Tongue (tissue), 2 donors: ENCODE data around the gene VWF. TPM values are rescaled to one million over a fixed set of nuclear protein-coding genes. Genes with fewer than 3 reads are reported as not detected.

Source experiments
- DNase-seq: peaks from one replicate; pipeline ENCODE4 v3.0.0-alpha.2; 2015
- total RNA-seq: library from RNA; depleted of rRNA; stranded (reverse); fragments of >200 nt; gene quantifications from one replicate; pipeline ENCODE4 v1.2.3, GENCODE V29; 2014

VWF gene
- total RNA-seq, 1 donor from 2014 or later, result 101 TPM

DNA sequence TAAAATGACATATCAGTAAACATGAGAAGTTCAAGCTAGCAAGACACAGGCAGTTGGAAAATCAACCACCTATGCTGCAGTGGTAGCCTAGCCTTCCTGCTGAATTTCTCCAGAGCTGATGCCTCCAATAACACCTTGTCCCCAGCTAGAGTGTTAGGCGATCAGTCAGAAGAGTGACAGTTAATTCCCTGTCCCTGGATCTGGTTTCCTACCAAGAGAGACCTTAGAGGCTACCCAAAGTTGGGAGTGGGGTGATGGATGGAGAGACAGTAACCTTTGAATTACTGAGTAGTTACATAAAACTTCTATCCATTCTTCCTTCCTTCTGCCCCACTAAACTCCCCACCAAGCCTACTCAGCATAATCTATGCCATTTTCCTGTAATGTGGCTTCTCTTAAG, 177.5 kb downstream of the VWF start:
- DNase-seq, result no peak

DNA sequence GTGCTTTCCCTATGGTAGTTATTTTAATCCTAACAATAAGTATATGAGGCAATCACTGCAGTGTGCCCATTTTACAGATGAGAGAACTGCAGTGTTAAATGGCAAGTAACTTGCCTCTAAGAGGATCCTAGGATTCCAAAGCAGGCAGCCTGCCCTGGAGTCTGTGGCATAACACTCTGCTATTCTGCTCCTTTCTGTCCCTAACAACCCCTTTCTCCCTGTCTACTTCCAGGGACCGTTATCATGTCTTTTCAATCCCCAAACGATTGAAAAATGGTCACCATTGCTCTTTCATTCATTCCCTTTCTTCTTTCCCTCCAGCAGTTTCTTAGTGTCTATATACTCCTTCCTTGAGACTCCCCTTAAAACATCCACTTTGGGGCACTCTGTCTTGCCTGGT, 178.1 kb downstream of the VWF start:
- DNase-seq, result no peak

DNA sequence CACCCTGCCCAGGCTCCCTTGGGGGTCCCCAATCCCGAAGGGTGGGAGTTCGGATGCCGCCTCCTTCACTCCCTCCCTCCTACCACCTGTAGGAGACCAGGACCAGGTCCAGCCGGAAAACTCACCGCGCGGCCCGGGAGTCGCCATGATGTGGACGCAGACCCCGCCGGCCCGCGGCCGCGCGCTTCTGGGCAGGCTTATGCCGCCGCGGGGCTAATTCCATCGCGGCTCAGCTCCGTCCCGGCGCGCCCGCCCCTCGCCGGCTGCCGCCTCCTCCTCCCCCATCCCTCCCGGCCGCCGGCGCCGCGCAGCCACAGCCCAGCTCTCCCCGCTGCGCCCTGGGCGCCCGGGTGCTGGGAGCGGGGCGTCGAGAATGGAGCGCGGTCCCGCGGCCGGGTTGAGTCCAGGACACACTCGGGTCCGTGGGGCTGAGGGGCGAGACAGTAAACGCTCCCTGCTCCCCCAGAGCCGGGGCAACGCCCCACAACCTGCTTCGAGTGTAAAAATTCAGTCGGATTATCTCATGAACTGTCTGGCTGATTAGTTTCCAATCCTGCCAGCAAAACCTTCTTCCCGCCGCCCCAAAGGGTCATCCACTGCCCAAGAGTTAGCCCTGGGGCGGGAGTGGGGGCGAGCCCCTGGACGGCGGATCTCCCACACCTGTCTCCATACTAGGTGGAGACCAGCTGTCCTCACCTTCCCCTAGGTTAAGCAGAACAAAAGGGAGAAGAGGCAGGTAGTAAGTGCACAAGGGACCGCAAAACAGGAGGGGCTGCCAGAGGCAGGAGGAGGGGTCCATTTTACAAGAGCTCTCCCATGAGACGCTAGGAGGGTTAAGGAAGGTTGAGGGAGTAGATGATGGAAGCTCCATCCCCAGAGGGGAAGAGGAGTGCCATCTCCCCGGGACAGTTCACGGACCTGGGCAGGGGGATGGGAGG, 179.1 kb downstream of the VWF start, which contains the start of gene ANO2:
Gene ANO2, minus strand, starts transcription at position 189 of the 938 bp plus-strand sequence. Its CDS starts 42 bp downstream, at position 147.
- DNase-seq, result peak; percentile 68

DNA sequence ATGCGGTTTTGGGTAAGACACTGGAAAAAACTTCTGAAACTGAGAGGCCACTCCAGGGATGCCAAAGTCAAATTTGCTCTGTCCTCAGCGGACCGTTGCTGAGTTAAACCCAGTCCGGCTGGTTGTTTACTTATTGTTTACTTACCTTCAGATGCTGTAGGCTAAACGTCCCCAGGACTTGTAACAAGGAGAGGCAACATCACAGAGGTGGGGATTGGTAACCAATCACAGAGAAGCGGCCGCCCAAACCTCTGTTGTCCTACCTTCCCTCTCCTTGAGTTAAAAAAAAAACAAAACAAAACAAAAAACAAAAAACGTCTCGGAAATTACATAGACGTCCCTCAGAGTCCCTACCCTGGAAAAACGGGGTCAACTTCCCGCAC, 179.8 kb downstream of the VWF start:
- peak; percentile 21 for DNase-seq

DNA sequence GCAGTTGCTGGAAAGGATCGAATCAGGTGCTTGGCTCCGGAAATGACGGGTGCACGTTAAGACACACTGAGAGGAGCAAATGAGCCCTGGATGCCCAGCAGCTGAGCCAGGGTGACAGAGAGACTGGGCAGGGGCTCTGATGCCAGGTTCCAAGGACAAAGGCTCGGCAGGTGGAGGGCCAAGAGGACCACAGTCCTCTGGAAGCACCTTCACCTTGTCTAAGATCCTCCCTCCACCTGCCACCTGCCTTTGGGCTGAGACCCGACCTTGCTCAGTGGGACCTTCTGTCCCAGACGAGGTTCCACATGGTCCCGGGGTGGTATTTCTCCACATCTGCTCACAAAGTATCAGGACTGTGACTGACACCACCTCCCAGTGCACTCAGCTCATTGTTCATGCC, 180.4 kb downstream of the VWF start:
- no peak for DNase-seq

DNA sequence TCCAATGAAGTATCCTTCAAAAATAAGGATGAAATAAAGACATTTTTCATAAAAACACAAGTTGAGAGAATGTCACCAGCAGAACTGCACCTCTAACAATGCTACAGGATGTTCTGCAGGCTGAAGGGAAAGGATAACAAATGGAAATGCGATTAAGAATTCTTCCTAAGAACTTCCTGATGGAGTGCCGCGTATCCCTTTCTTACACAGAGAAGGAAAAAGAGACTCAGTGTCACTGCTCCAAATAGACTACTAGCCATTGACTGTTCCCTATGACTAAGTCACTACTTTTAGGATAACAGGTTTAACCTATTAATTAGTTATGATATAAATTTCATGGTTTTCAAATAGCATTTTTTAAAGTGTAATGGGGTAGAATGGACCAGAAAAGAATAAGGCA, 182.6 kb downstream of the VWF start:
- DNase-seq, result no peak

DNA sequence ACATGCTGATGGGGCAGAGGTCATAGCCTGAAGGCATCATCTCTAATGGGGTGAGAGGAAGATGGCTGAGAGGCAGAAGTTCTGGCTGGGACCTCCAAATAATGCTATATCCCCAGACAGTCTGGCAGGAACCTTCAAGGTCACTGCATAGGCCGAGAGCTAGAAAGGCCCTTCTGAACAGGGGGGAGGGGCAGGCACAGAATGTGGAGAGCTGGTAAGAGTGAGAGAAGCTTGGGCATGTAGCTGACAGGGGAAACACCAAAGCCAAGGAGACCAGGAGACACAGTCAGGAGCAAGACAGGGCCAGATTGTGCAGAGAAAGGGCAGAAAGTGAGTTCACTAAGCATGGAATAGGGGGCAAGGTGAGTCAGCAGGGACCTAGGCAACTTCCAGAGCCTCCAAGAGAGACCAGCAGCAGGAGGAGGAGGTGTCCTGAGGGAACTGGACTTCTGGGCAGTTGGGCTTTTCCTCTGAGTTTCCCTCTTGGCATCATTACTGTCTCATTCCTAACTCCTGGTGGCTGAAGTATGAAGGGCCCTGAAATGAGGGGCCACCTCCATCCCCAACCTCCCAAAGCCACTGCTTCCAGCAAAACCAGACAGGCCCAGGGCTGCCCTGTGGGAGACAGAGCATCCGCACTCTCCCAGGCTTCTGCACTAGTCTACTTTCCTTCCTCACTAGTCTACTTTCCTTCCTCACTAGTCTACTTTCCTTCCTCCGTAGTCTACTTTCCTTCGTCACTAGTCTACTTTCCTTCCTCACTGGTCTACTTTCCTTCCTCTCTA, 196.5 kb downstream of the VWF start:
- no peak for DNase-seq

DNA sequence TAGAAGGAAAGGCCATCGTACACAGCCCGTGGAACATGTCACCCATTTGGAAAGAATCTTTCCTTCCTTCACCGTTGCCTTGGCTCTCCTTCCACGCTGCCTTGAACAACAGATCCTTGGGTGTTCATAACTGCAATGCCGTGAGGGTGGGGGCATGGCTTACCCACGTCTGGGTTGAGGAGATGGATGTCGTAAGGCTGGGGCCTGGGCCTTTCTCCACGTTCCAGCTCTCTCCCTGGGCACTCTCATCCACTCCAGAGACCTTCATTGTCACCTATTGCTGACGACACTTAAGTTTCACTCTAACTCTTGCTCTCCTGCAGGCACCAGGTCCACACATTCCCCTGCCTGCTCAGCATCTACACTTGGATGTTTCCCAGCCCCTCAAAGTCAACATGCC, 198.8 kb downstream of the VWF start:
- no peak for DNase-seq

DNA sequence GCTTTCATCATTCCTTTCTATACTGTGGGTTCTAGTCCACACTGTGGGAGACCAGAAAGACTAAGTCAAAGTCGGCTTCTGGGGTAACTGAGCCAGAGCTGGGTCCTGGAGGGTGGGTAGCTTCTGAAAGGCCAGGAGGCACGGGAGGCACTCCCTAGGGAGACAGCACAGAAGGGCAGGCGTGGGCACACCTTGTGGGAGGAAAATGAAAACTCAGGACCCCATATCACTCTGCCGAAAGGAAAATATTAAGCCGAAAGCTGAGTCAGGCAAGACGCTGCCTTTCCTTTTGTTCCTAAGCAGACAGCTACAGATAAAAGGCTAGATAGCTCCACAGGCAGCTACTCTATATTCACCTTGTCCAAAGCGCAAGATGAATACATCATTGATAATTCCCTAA, 200.1 kb downstream of the VWF start:
- no peak for DNase-seq

DNA sequence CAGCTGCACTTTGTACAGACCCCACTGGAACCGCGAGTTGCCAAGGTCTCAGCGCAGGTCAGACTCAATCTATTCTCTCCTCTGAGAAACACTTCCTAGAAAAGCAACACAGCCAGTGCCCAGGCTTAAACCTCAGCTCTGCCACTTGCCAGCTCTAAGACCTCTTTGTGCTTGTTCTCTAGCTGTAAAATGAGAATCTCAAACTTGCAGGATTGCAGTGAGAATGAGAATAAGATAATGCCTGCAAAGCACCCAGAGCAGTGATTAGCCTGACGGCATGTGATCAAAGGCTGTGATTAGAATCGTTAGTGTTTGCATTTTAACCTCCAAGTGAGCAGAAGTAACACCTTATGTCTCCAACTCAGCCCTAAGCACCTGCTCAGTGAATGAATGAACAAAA, 200.7 kb downstream of the VWF start:
- DNase-seq, result no peak

DNA sequence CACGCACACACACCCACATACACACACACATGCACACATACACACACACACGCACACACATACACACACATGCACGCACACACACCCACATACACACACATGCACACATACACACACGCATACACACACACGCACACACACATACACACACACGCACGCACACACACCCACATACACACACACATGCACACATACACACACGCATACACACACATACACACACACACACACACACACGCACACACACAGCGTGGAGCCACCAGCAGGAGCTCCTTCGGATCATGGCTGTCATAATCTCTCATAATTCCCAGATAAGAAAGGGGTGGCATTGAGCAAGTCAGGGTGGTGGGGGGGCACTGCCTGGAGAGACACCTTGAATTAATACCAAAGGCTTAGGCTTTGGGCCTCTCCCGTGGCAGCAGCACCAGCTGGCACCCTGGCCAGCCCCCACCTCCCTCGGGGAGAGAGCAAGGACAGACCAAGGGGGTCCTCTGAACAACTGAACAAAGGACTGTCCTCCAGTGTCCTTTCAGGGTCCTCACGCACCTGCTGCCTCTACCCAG, 201.3 kb downstream of the VWF start:
- no peak for DNase-seq

DNA sequence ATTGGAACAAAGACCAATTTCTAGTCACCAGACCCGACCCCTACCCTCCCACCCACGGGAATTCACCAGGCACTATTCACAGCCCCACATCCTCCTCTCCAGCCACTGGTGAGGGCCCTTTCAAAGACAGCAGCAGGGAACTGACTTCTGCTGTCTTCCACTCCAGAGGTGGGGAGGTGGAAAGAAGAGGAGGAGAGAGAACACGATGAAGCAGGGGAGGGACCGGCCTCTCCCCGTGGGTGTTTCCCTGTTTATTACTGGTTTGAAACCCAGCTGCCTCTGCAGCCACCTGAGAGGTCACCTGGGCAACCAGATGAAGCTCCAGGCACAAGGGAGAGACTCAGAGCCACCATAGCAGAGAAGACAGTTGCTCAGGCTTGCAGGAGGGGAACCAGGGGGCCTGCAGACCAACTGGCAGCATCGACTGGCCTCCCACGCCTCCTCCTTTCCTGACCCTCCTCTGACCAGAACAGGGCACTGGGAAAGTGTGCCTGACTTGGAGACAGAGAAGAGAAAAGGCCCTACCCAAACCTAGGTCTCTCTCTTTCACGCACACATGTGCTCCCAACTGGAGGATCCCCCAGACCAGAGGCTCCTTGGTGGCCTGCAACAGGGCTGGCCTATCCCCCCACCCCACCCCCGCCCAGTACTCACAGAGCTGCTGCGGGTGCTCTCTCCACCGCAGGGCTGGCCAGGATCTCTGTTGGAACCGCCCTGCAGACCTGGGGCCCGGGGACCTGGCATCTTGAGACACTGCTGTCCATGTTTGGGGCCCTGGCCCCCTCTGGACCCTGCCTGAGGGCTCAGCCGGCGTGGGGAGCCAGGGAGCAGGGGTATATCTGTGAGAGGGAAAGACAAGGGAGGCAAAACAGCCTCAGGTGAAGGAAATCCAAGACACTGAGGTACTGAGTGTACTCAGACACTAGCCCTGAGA, 202.2 kb downstream of the VWF start:
- DNase-seq, result no peak

DNA sequence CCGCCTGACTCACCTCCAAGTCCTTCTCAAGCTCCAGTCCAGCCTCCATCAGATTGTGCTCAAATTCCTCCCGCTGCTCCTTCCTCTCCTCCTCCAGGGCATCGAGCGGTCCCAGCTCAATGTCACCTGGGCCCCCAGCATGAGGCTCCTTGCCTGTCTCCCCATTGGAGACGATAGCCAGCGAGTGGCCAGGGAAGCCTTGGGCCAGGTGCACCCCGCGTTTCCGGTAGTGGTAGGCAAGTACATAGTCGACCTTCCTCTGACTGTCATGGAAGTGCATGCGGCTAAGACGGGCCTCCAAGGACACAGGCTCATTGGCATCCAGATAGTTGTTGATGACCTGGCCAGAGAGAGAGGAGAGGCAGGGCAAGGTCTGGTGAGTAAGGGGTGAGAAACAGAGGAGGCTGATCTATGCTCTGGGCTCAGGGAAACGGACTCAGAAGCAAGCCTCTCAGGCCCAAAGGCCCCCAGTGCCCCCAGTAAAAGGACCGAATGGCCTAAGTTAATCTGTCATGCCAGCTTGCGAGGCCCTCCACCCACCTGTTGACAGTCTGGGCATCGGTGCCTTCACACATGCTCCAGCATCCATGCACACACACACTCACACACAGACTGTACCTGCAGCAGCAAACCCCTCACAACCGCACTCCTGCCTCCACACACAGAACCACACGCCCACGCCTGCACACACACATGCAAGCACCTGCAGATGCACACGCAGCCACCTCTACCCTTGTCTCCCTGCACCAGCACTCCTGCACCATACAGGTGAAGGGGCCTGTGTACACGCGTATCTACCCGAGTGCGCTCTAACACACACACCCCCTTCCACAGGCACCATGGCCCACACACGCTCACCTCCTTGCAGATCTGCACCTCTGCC, 203.2 kb downstream of the VWF start:
- DNase-seq, result no peak

DNA sequence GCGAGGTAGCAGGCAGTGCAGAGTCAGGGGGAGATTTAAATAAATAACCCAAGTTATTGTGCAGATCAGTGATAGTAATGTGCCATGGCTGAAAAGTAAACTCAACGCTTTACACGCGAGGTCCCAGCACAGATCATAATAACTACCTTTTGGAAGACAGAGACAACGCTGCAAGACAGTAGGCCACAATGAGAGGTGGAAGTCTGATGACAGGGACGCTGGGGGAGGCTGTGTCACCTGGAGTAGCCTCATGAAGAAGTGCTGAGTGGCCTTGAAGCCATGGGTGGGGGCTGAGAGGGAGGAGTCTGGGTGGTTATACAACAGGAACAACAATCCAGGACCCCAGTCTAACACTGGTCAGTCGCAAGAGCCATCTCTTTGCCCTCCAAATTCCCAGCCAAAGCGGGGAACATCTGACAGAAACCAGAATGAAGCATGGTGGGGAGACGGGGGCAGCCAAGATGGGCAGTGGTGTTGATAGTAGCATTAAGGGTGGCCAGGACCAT, 207.6 kb downstream of the VWF start:
- DNase-seq, result no peak

DNA sequence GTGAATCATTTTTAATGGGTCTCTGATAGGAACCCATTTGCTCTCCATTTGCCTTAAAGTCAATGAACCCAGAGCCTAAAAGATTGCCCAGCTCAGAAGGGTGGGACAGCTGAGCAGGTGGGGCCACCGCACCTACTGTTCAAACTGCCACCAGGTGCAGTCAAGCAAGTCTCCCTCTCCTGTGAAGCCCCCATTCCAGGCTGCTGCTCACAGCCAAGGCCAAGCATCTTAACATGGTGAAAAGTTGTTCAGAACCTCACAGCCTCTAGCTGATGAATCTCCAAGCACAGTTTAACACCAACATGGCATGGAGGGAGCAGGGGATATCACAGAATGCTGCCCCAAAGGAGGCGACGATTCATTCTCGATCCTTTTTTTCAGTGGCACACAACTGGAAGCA, 209.0 kb downstream of the VWF start:
- no peak for DNase-seq

DNA sequence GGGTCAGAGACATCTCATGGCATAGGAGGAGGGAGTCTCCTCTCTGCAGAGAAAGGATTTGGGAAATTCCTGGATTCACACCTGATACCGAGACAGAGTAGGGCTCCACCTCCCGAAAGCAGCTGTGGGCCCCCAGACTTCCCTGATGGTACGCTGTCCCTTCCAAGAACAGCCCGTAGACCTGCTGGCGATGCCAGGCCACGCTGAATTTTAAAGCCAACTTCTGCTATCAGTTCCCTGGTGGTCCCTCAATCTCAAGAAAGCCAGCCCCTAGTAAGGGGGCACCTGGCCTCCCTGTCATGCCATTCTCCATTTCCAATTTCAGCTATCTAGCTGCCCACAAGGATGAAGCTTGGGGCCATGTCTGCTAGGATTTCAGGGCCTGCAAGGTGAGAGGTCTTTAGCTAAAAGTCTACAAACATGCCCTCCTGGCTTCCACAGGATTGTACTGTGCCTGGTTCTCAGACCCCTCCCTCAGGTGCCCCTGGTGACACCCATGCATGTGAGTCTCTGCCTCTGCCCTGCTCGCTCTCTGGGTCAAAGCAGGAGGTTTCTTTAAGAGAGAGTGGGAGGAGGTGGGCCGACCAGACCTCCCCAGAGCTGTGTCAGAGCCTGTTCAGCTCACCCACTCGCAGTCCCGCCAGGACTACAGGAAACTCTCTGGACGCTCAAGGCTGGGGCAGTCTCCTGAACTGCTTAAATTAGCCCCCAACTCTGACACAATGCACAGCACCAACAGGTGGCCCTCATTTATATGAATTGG, 209.9 kb downstream of the VWF start:
- DNase-seq, result no peak

DNA sequence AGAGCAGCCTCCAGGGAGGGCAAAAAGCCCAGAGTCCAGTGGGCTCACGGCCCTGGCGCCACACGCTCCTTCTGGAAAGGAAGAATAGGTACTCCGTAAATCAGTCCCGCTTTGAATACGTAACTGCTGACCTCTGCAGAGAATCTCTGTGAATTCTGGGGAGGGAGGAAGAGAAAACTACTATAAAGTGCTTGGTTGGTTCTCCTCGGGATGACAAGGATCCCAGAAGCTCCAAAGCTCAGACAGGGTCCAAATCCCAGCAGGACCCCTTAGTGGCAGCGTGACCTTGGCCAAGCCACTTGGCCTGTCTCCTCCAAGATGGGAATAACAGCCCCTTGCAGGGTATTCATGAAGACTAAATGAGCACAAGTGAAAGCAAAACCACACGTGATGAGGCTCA, 211.1 kb downstream of the VWF start:
- no peak for DNase-seq

DNA sequence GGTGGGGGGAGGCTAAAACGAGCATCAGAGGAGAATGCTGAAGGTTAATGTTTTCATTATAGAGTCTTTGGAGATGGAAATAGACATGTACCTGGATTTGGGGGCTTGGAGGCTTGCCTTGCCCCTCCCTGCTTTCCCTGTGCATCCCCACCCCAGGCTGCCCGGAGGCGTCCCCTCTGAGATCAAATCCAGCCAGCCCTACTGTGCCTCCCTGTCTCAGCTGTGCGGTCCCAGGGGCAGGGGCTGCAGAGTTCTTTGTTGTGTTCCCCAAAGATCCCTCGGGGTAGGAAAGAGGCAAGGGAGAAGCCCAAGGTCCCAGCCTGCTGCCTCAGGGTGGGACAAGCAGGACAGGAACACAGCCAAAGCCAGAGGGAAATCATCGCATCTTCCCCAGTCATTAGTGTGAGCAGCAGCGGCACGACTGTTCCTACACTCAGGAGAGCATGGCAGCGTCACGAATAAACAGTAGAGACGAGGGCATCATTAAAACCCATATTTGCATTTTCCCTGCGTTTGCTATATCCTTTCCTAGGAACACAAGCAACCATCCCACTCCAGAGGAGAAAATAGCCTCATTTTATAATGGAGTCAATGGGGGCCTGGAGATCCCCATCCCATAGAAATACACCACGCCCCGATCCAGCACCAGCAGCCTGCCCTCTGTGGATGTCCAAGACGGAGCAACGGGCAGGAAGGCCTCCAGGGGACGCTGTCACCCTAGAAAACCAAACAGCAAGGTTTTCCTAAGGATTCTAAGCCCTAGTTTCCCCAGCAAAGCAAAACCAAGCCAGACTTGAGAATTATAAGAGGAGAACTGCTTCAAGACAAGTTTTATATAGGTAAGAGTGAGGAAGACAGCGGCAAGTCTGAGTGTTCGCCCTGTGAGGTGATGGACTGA, 211.8 kb downstream of the VWF start:
- no peak for DNase-seq

DNA sequence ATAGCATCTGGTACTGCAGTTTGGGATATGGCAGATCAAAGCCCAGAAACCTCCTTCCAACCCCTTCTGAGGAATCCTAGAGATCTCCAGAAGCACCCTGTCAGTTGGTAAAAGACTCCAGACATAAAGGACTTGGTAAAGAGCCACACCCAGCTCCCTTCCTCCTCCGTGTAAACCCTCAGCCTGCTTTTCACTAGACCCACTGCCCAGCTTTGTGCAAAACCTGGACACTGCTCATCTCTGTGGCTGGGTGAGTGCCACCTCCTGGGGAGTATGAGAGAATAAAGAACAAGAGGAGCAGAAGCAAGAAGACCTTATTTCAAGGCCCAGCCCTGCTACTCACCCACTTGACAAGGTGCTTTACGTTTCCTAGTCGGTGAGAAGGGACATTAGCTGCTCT, 212.5 kb downstream of the VWF start:
- no peak for DNase-seq
